Neural progenitor cell (in vitro differentiated cells): ENCODE measurements around the gene RBBP8NL. TPM values are rescaled to one million over a fixed set of nuclear protein-coding genes. Genes with fewer than 3 reads are reported as not detected.

Experiments
- DNase-seq: peaks from one replicate; pipeline ENCODE4 v3.0.0-alpha.2; 2016; ENCODE audit warnings: low spot score
- H2AFZ ChIP-seq: fragments of 200-600 bp; sonication (generic); replicated peaks from 2 replicates; pipeline ENCODE4 v1.6.1; 2016; ENCODE audit warnings: antibody characterized with exemption
- H3F3A ChIP-seq: fragments of 200-600 bp; sonication (generic); 2 replicates; pipeline ENCODE4 v1.6.1; 2016; ENCODE audit warnings: antibody characterized with exemption, low read depth
- H3K27ac ChIP-seq: fragments of 200-600 bp; sonication (generic); 2 replicates; pipeline ENCODE4 v1.5.1; 2016; ENCODE audit warnings: mild to moderate bottlenecking
- H3K27me3 ChIP-seq: fragments of 200-600 bp; sonication (generic); 2 replicates; pipeline ENCODE4 v1.6.1; 2016; ENCODE audit warnings: mild to moderate bottlenecking, moderate library complexity
- H3K36me3 ChIP-seq: fragments of 200-600 bp; sonication (generic); 2 replicates; pipeline ENCODE4 v1.5.1; 2016
- H3K4me1 ChIP-seq: fragments of 200-600 bp; sonication (generic); 2 replicates; pipeline ENCODE4 v1.6.1; 2016; ENCODE audit warnings: mixed run types
- H3K4me2 ChIP-seq: fragments of 200-600 bp; sonication (generic); 2 replicates; pipeline ENCODE4 v1.6.1; 2016
- H3K4me3 ChIP-seq: fragments of 200-600 bp; sonication (generic); 2 replicates; pipeline ENCODE4 v1.5.1; 2016
- H3K79me2 ChIP-seq: fragments of 200-600 bp; sonication (generic); 2 replicates; pipeline ENCODE4 v1.6.1; 2016; ENCODE audit warnings: low read depth
- H3K9ac ChIP-seq: fragments of 200-600 bp; sonication (generic); 2 replicates; pipeline ENCODE4 v1.6.1; 2016
- H3K9me3 ChIP-seq: fragments of 200-600 bp; sonication (generic); 2 replicates; pipeline ENCODE4 v1.5.1; 2016; ENCODE audit warnings: low read depth
- H4K20me1 ChIP-seq: fragments of 200-600 bp; sonication (generic); 2 replicates; pipeline ENCODE4 v1.6.1; 2016; ENCODE audit warnings: low read depth
- H3K27ac Mint-ChIP-seq: 3 replicates; pipeline ENCODE4 v1.8.0; 2021; ENCODE audit warnings: mixed read lengths
- H3K27me3 Mint-ChIP-seq: 2 replicates; pipeline ENCODE4 v1.8.0; 2022; ENCODE audit warnings: low read depth, mild to moderate bottlenecking, inconsistent platforms, moderate library complexity, mixed read lengths; ENCODE audit not compliant: insufficient read depth
- H3K36me3 Mint-ChIP-seq: 3 replicates; pipeline ENCODE4 v1.8.0; 2021; ENCODE audit warnings: mixed read lengths
- H3K4me1 Mint-ChIP-seq: 3 replicates; pipeline ENCODE4 v1.8.0; 2021; ENCODE audit warnings: mixed read lengths
- H3K4me3 Mint-ChIP-seq: 3 replicates; pipeline ENCODE4 v1.8.0; 2021; ENCODE audit warnings: mild to moderate bottlenecking, moderate library complexity, mixed read lengths
- H3K9me3 Mint-ChIP-seq: 3 replicates; pipeline ENCODE4 v1.8.0; 2020; ENCODE audit warnings: mixed read lengths
- EZH2 ChIP-seq: fragments of 200-600 bp; sonication (generic); IDR thresholded peaks from 2 replicates; pipeline ENCODE4 v1.6.1; 2017; ENCODE audit warnings: antibody characterized with exemption, mild to moderate bottlenecking, moderate library complexity
- EZH2phosphoT487 ChIP-seq: fragments of 200-600 bp; sonication (generic); IDR thresholded peaks from 2 replicates; pipeline ENCODE4 v1.6.1; 2017; ENCODE audit warnings: antibody characterized with exemption
- total RNA-seq: library from RNA; depleted of rRNA; stranded (reverse); fragments of >200 nt; gene quantifications from 2 replicates; pipeline ENCODE4 v1.2.3, GENCODE V29; 2015; ENCODE audit warnings: low replicate concordance
- TF ChIP-seq, protein P1 (sequence below): fragments of 200-600 bp; sonication (generic); IDR thresholded peaks from 2 replicates; pipeline ENCODE4 v1.5.1; 2017; ENCODE audit warnings: antibody characterized with exemption, mild to moderate bottlenecking

Gene RBBP8NL
- total RNA-seq, 1 donor from 2014 or later, result not detected

DNA sequence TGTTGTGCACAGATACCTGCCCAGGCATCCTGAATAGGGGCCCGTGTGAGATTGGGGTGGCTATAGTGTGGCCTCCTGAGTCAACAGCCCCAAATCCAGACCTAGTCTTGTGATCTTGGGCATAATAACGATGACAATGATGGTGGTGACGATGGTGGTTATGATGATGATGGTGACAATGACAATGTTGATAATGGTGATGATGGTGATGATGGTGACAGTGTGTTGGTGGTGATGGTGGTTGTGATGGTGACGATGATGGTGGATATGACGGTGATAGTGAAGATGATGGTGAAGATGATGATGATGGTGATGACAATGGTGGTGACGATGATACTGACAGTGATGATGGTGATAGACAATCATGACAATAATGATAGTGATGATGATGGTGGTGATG, 45.5 kb downstream of the RBBP8NL start:
- Histone ChIP-seq H3K36me3 (no peaks in the 10 kb centered on the region), H3K4me1 (peaks cover 10% of the 10 kb centered on the region), H3K4me2 (no peak overlapping the region), H3K27me3 (no peaks in the 10 kb centered on the region), H3K27ac (no peak overlapping the region), H3F3A (peaks cover 34% of the 10 kb centered on the region), H2AFZ (no peak overlapping the region), H3K79me2 (peaks cover 32% of the 10 kb centered on the region), H3K9me3 (no peaks in the 10 kb centered on the region), H3K9ac (no peak overlapping the region), H4K20me1 (peaks cover 15% of the 10 kb centered on the region), H3K4me3 (no peak overlapping the region)
- DNase-seq, result no peak
- TF ChIP-seq, protein P1, sequence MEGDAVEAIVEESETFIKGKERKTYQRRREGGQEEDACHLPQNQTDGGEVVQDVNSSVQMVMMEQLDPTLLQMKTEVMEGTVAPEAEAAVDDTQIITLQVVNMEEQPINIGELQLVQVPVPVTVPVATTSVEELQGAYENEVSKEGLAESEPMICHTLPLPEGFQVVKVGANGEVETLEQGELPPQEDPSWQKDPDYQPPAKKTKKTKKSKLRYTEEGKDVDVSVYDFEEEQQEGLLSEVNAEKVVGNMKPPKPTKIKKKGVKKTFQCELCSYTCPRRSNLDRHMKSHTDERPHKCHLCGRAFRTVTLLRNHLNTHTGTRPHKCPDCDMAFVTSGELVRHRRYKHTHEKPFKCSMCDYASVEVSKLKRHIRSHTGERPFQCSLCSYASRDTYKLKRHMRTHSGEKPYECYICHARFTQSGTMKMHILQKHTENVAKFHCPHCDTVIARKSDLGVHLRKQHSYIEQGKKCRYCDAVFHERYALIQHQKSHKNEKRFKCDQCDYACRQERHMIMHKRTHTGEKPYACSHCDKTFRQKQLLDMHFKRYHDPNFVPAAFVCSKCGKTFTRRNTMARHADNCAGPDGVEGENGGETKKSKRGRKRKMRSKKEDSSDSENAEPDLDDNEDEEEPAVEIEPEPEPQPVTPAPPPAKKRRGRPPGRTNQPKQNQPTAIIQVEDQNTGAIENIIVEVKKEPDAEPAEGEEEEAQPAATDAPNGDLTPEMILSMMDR, result no peak
- TF ChIP-seq EZH2phosphoT487, result no peak
- no peak for TF ChIP-seq EZH2
- Mint-ChIP-seq H3K4me3 (peak overlapping the region; percentile 7), H3K27ac (no peak overlapping the region), H3K4me1 (peaks cover 26% of the 10 kb centered on the region), H3K9me3 (peaks cover 4% of the 10 kb centered on the region), H3K36me3 (peaks cover 12% of the 10 kb centered on the region), H3K27me3 (peaks cover 10% of the 10 kb centered on the region)

GRCh38 chr20:62381202-62381797, 46.0 kb downstream of the RBBP8NL start:
- Histone ChIP-seq H4K20me1 (peaks cover 15% of the 10 kb centered on the region), H3K4me1 (peaks cover 13% of the 10 kb centered on the region), H3K9me3 (no peaks in the 10 kb centered on the region), H3K4me3 (no peak overlapping the region), H3F3A (peaks cover 38% of the 10 kb centered on the region), H3K9ac (no peak overlapping the region), H3K79me2 (peaks cover 28% of the 10 kb centered on the region), H3K4me2 (no peak overlapping the region), H2AFZ (no peak overlapping the region), H3K27ac (no peak overlapping the region), H3K27me3 (no peaks in the 10 kb centered on the region), H3K36me3 (no peaks in the 10 kb centered on the region)
- Mint-ChIP-seq H3K4me1 (peaks cover 27% of the 10 kb centered on the region), H3K36me3 (peaks cover 12% of the 10 kb centered on the region), H3K27me3 (peaks cover 13% of the 10 kb centered on the region), H3K9me3 (peaks cover 4% of the 10 kb centered on the region), H3K27ac (no peak overlapping the region), H3K4me3 (no peak overlapping the region)
- no peak for DNase-seq
- TF ChIP-seq, protein P1, result no peak
- TF ChIP-seq EZH2phosphoT487, result no peak
- TF ChIP-seq EZH2, result no peak

GRCh38 chr20:62378215-62378614, 49.1 kb downstream of the RBBP8NL start:
- Histone ChIP-seq H2AFZ (no peak overlapping the region), H3K79me2 (no peaks in the 10 kb centered on the region), H3K9ac (no peak overlapping the region), H3K9me3 (no peaks in the 10 kb centered on the region), H3K36me3 (no peaks in the 10 kb centered on the region), H4K20me1 (no peaks in the 10 kb centered on the region), H3F3A (peaks cover 37% of the 10 kb centered on the region), H3K4me1 (peaks cover 13% of the 10 kb centered on the region), H3K27ac (peak overlapping the region; percentile 29), H3K4me2 (no peak overlapping the region), H3K27me3 (no peaks in the 10 kb centered on the region), H3K4me3 (no peak overlapping the region)
- Mint-ChIP-seq H3K9me3 (peaks cover 4% of the 10 kb centered on the region), H3K36me3 (peaks cover 12% of the 10 kb centered on the region), H3K27ac (no peak overlapping the region), H3K4me3 (no peak overlapping the region), H3K27me3 (peaks cover 17% of the 10 kb centered on the region), H3K4me1 (peaks cover 11% of the 10 kb centered on the region)
- TF ChIP-seq EZH2phosphoT487 (no peak), EZH2 (no peak)
- TF ChIP-seq, protein P1, result no peak
- DNase-seq, result no peak
